ENCODE data around the gene EN1. TPM values are rescaled to one million over a fixed set of nuclear protein-coding genes. Genes with fewer than 3 reads are reported as not detected.

The EN1 gene
- total and polyA plus RNA-seq, 2 experiments from 2014 or later: 0.21 to 0.24 TPM

DNA sequence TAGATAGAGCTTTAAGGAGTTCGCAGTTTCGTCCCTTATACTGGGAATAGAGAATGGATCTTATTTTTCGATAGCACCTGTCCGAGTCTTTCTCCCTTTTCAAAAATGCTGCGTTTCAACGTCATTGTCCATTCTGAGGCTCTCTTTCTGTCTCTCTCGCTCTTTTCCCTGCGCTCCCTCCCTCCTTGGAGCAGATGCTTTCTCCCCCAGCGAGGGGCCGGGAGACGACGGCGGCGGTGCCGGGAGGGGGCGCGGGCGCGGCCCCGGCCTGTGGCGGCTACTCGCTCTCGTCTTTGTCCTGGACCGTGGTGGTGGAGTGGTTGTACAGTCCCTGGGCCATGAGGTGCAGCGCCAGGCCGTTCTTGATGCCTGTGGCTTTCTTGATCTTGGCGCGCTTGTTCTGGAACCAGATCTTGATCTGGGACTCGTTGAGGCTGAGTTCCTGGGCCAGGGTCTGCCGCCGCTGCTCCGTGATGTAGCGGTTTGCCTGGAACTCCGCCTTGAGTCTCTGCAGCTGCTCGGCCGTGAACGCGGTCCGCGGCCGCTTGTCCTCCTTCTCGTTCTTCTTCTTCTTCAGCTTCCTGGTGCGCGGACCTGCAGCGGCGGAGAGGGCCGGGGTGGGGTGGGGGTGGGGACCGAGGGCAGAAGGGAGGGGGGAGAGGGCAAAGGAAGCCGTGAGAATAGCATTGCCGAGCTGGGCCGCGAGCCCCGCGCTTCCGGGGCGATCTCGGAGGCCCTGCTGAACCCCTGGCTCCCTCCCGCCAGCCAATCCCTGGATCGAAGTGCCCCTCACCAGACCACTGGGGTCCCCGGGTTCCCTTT, 4.6 kb downstream of the EN1 start:
- Histone ChIP-seq H2AFZ (peak overlapping the region; percentile 89), H3K4me1 (ENCODE audit: insufficient read depth) (peaks cover 43% of the 10 kb centered on the region), H3K27ac (ENCODE audit: low read depth) (no peak overlapping the region), H3K4me2 (peak overlapping the region; percentile 93), H3K36me3 (ENCODE audit: insufficient read depth) (no peaks in the 10 kb centered on the region; the same call in 1 of the 2 replicates), H4K20me1 (replicated peaks; ENCODE audit: insufficient read depth) (peaks cover 16% of the 10 kb centered on the region), H3K4me3 (peak overlapping the region; percentile 67), H3K27me3 (ENCODE audit: insufficient read depth) (peaks cover 100% of the 10 kb centered on the region), H3K79me2 (replicated peaks; ENCODE audit: insufficient read depth) (no peaks in the 10 kb centered on the region), H3F3A (replicated peaks; ENCODE audit: low read depth) (peaks cover 26% of the 10 kb centered on the region), H3K9me2 (ENCODE audit: insufficient read depth) (no peaks in the 10 kb centered on the region)
- DNase-seq (ENCODE audit: low spot score) (peak; percentile 64), ATAC-seq (peak; percentile 3)
- Mint-ChIP-seq H3K27me3 (ENCODE audit: insufficient read depth, low read depth, poor library complexity) (peaks cover 94% of the 10 kb centered on the region), H3K36me3 (ENCODE audit: low read depth) (no peaks in the 10 kb centered on the region; the same call in 2 of the 3 replicates), H3K4me1 (peaks cover 47% of the 10 kb centered on the region), H3K27ac (no peak overlapping the region), H3K4me3 (peak overlapping the region; percentile 72), H3K9me3 (peaks cover 7% of the 10 kb centered on the region)
- peak; percentile 98 for TF ChIP-seq EZH2 (IDR thresholded peaks at IDR 0.05; ENCODE audit: low read depth, unreplicated experiment)
- peak; percentile 97 for TF ChIP-seq EZH2phosphoT487 (IDR thresholded peaks at IDR 0.05; ENCODE audit: unreplicated experiment)
- TF ChIP-seq, protein P1, sequence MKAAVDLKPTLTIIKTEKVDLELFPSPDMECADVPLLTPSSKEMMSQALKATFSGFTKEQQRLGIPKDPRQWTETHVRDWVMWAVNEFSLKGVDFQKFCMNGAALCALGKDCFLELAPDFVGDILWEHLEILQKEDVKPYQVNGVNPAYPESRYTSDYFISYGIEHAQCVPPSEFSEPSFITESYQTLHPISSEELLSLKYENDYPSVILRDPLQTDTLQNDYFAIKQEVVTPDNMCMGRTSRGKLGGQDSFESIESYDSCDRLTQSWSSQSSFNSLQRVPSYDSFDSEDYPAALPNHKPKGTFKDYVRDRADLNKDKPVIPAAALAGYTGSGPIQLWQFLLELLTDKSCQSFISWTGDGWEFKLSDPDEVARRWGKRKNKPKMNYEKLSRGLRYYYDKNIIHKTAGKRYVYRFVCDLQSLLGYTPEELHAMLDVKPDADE (IDR thresholded peaks at IDR 0.05): no peak

DNA sequence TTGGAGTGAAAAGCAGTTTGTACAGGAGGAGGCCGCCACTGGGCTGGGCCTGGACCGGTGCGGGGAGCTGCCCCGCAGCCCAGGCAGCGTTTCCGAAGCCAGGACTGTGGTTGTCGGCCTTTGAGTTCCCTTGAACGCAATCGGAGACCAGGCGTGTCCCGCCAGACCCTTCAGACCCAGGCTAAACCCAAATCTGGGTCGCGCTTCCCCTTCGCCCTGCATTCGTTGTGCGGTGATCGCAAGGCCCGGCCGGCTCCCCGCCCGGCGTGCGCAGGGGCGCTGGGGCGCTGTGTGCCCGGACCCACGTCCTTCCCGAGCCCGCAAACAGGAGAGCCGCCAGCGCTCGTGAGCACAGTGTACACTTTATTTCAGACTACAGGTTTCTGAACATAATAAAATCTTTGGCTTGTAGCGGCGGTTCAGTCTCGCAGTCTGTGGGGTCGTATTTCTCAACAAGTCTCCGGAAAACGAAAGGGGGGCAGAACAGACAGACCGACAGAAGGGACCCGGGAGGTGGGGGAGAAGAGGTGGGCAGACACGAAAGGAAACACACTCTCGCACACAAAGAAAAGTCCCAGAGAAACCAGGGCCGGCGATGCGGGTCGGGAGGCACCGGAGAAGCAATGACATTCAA, 5.5 kb downstream of the EN1 start:
- peak; percentile 61 for DNase-seq (ENCODE audit: low spot score)
- Mint-ChIP-seq H3K4me1 (peaks cover 49% of the 10 kb centered on the region), H3K4me3 (peak overlapping the region; percentile 72), H3K27me3 (ENCODE audit: insufficient read depth, low read depth, poor library complexity) (peaks cover 97% of the 10 kb centered on the region), H3K27ac (no peak overlapping the region), H3K36me3 (ENCODE audit: low read depth) (no peaks in the 10 kb centered on the region; the same call in 2 of the 3 replicates), H3K9me3 (peaks cover 4% of the 10 kb centered on the region)
- H3K4me3 ChIP-seq: peak overlapping the region; percentile 67
- ATAC-seq: peak; percentile 2; the same call in 1 of the 3 replicates
- peaks cover 49% of the 10 kb centered on the region for H3K4me1 ChIP-seq (ENCODE audit: insufficient read depth)
- H2AFZ ChIP-seq: peak overlapping the region; percentile 72
- no peak overlapping the region for H3K27ac ChIP-seq (ENCODE audit: low read depth)
- peak overlapping the region; percentile 93 for H3K4me2 ChIP-seq
- H3K27me3 ChIP-seq (ENCODE audit: insufficient read depth): peaks cover 100% of the 10 kb centered on the region
- peaks cover 26% of the 10 kb centered on the region for H3F3A ChIP-seq (replicated peaks; ENCODE audit: low read depth)
- peaks cover 19% of the 10 kb centered on the region for H4K20me1 ChIP-seq (replicated peaks; ENCODE audit: insufficient read depth)
- no peaks in the 10 kb centered on the region for H3K79me2 ChIP-seq (replicated peaks; ENCODE audit: insufficient read depth)
- H3K36me3 ChIP-seq (ENCODE audit: insufficient read depth): no peaks in the 10 kb centered on the region; the same call in 1 of the 2 replicates
- TF ChIP-seq EZH2 (IDR thresholded peaks at IDR 0.05; ENCODE audit: low read depth, unreplicated experiment) (peak; percentile 99), ZNF331 (CRISPR knock-in tag; IDR thresholded peaks at IDR 0.05; ENCODE audit: low read depth) (no peak), CREB1 (CRISPR knock-in tag; IDR thresholded peaks at IDR 0.05; ENCODE audit: low read depth) (no peak), EZH2phosphoT487 (IDR thresholded peaks at IDR 0.05; ENCODE audit: unreplicated experiment) (peak; percentile 96)
- no peaks in the 10 kb centered on the region for H3K9me2 ChIP-seq (ENCODE audit: insufficient read depth)

DNA sequence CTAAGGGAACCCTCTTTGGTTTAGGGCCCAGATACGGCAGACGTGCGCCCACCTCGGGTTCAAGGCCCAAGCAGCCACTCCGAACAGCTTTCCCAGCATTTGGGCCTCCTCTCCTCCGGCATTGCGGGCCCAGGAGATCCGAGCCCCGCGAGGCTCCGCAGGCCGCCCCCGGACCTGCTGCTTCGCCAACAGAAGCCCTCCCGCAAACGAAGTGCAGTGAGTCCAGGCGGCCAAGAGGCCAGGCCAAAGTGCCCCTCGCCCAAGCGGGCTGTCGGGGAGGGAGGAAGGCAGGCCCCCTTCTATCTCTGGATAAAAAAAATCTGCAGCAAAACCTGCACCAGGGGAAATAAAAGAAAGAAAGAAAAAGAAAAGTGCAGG, 6.0 kb downstream of the EN1 start:
- Histone ChIP-seq H2AFZ (peak overlapping the region; percentile 23; the same call in 1 of the 2 replicates), H3K4me2 (peak overlapping the region; percentile 93), H3K27ac (ENCODE audit: low read depth) (no peak overlapping the region), H4K20me1 (replicated peaks; ENCODE audit: insufficient read depth) (peaks cover 24% of the 10 kb centered on the region), H3K27me3 (ENCODE audit: insufficient read depth) (peaks cover 100% of the 10 kb centered on the region), H3K9me2 (ENCODE audit: insufficient read depth) (no peaks in the 10 kb centered on the region), H3F3A (replicated peaks; ENCODE audit: low read depth) (peaks cover 26% of the 10 kb centered on the region), H3K36me3 (ENCODE audit: insufficient read depth) (no peaks in the 10 kb centered on the region; the same call in 1 of the 2 replicates), H3K79me2 (replicated peaks; ENCODE audit: insufficient read depth) (no peaks in the 10 kb centered on the region), H3K4me3 (peak overlapping the region; percentile 67), H3K4me1 (ENCODE audit: insufficient read depth) (peaks cover 54% of the 10 kb centered on the region)
- peaks cover 54% of the 10 kb centered on the region for H3K4me1 Mint-ChIP-seq
- DNase-seq (ENCODE audit: low spot score) (no peak), ATAC-seq (no peak)
- H3K27ac Mint-ChIP-seq: no peak overlapping the region
- H3K9me3 Mint-ChIP-seq: peaks cover 4% of the 10 kb centered on the region
- H3K27me3 Mint-ChIP-seq (ENCODE audit: insufficient read depth, low read depth, poor library complexity): peaks cover 99% of the 10 kb centered on the region
- H3K4me3 Mint-ChIP-seq: peak overlapping the region; percentile 44
- no peaks in the 10 kb centered on the region; the same call in 2 of the 3 replicates for H3K36me3 Mint-ChIP-seq (ENCODE audit: low read depth)
- peak; percentile 99 for TF ChIP-seq EZH2 (IDR thresholded peaks at IDR 0.05; ENCODE audit: low read depth, unreplicated experiment)
- TF ChIP-seq, protein P2, sequence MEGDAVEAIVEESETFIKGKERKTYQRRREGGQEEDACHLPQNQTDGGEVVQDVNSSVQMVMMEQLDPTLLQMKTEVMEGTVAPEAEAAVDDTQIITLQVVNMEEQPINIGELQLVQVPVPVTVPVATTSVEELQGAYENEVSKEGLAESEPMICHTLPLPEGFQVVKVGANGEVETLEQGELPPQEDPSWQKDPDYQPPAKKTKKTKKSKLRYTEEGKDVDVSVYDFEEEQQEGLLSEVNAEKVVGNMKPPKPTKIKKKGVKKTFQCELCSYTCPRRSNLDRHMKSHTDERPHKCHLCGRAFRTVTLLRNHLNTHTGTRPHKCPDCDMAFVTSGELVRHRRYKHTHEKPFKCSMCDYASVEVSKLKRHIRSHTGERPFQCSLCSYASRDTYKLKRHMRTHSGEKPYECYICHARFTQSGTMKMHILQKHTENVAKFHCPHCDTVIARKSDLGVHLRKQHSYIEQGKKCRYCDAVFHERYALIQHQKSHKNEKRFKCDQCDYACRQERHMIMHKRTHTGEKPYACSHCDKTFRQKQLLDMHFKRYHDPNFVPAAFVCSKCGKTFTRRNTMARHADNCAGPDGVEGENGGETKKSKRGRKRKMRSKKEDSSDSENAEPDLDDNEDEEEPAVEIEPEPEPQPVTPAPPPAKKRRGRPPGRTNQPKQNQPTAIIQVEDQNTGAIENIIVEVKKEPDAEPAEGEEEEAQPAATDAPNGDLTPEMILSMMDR (conservative IDR thresholded peaks at IDR 0.05; ENCODE audit: low read depth in 2 of 2): no peak

All from GM23338 (cell line).